ENCODE results near the gene CGB3. TPM values are rescaled to one million over a fixed set of nuclear protein-coding genes. Genes with fewer than 3 reads are reported as not detected.
"Not testable (repeated sequence)": the region's sequence is repeated elsewhere in the genome, so short reads cannot be mapped to it uniquely, and the experiment has no call there.

The CGB3 gene
- total RNA-seq, 1 experiment from 2014 or later, result 0.46 TPM

- not testable (repeated sequence) for H3K36me3 Mint-ChIP-seq (ENCODE audit: insufficient read depth in 1 of 3, low read depth in 3 of 3); H3K4me3 Mint-ChIP-seq
Observed at GRCh38 chr19:49036815-49037214, 12.7 kb upstream of the CGB3 start, which contains the start of gene CGB1. CGB1 (minus strand) TSS chr19:49036895; CDS start chr19:49036711, 184 bp downstream.

More at GRCh38 chr19:49036815-49037214, 12.7 kb upstream of the CGB3 start, which contains the start of gene CGB1:
- H2AK5ac ChIP-seq (ENCODE audit: insufficient read length, low read length); H3K23ac ChIP-seq (ENCODE audit: insufficient read length, low read depth, low read length); H3K27ac Mint-ChIP-seq; H3K23me2 ChIP-seq (ENCODE audit: insufficient read length, low read depth, low read length, poor library complexity, severe bottlenecking); H2BK120ac ChIP-seq (ENCODE audit: low read depth, low read length, poor library complexity, severe bottlenecking); H3K27ac ChIP-seq (ENCODE audit: insufficient read length, low read depth, low read length); H2BK12ac ChIP-seq (ENCODE audit: insufficient read length, low read depth, low read length); H2BK15ac ChIP-seq (ENCODE audit: low read depth, low read length); H3K18ac ChIP-seq (ENCODE audit: insufficient read length, low read depth, low read length); H4K91ac ChIP-seq (ENCODE audit: insufficient read length, low read depth, low read length); H3K79me1 ChIP-seq (ENCODE audit: insufficient read depth, low read depth, low read length, poor library complexity, severe bottlenecking); H3K4me1 Mint-ChIP-seq; H4K5ac ChIP-seq (ENCODE audit: insufficient read length, low read depth, low read length); H3K4me2 ChIP-seq (ENCODE audit: insufficient read depth, insufficient read length, low read length); H4K20me1 ChIP-seq (ENCODE audit: control insufficient read depth, insufficient read depth, insufficient read length); H3K4me1 ChIP-seq (ENCODE audit: insufficient read depth, low read length); H3K4ac ChIP-seq (ENCODE audit: low read depth, low read length); H3K9me3 ChIP-seq (ENCODE audit: control insufficient read depth, low read depth, low read length); H4K8ac ChIP-seq (replicated peaks; ENCODE audit: insufficient read length, low read depth, low read length); H3K56ac ChIP-seq (ENCODE audit: insufficient read length, low read depth, low read length); H3T11ph ChIP-seq (ENCODE audit: low read length); H2AFZ ChIP-seq (ENCODE audit: low read length); H3K79me2 ChIP-seq (ENCODE audit: insufficient read depth, low read length); H3K27me3 ChIP-seq (ENCODE audit: insufficient read depth, low read length); H3K14ac ChIP-seq (ENCODE audit: insufficient read depth, low read length); H3K9me3 Mint-ChIP-seq; H2BK20ac ChIP-seq (ENCODE audit: low read depth, low read length, poor library complexity, severe bottlenecking); H2BK5ac ChIP-seq (ENCODE audit: insufficient read length, low read length); H3K9ac ChIP-seq (ENCODE audit: extremely low read depth, insufficient read length, low read length): not testable (repeated sequence)
- peaks cover 21% of the 10 kb centered on the region for H3K27me3 Mint-ChIP-seq (ENCODE audit: low read depth)
- TF ChIP-seq CTCF (conservative IDR thresholded peaks at IDR 0.05), result peak; percentile 88
- DNase-seq, result peak; percentile 77
- no CpG with 5 or more reads among the region's 18 CpGs for whole genome bisulfite sequencing (ENCODE audit: extremely low coverage, insufficient read length, low lambda C conversion rate)
